ENCODE results near the gene CRNKL1. TPM values are rescaled to one million over a fixed set of nuclear protein-coding genes. Genes with fewer than 3 reads are reported as not detected.
A peak's percentile ranks its signal among the peaks of the same experiment; 100 is the strongest.

The CRNKL1 gene
- total RNA-seq, 1 donor from 2014 or later = 22.4 TPM

DNA sequence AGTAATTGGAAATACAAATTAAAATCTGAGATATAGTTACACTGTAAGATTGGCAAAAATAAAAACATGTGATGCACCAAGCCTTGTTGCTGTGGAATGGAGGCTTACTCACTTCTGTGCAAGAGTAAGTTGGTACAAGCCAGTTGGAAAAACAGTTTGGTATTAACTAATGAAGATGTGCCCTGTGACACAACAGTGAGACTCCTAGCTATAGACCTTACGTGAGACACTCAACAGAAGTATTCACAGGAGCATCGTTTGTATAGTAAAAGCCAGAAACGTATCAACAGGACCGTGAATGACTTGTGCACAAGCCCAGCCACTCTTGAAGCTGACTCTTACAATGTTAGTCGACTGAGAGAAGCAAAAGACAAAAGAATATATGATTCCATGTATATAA is 20.5 kb downstream of the CRNKL1 start:
- no peak for DNase-seq (ENCODE audit: low read depth)
- no peaks in the 10 kb centered on the region for H3K36me3 ChIP-seq (ENCODE audit: control insufficient read depth, insufficient read depth, low read length)
- no peak overlapping the region for H3K4me3 ChIP-seq (ENCODE audit: low read depth, low read length)
- H3K27me3 ChIP-seq (ENCODE audit: control insufficient read depth, insufficient read depth, low read length) = no peaks in the 10 kb centered on the region
- TF ChIP-seq, protein P1, sequence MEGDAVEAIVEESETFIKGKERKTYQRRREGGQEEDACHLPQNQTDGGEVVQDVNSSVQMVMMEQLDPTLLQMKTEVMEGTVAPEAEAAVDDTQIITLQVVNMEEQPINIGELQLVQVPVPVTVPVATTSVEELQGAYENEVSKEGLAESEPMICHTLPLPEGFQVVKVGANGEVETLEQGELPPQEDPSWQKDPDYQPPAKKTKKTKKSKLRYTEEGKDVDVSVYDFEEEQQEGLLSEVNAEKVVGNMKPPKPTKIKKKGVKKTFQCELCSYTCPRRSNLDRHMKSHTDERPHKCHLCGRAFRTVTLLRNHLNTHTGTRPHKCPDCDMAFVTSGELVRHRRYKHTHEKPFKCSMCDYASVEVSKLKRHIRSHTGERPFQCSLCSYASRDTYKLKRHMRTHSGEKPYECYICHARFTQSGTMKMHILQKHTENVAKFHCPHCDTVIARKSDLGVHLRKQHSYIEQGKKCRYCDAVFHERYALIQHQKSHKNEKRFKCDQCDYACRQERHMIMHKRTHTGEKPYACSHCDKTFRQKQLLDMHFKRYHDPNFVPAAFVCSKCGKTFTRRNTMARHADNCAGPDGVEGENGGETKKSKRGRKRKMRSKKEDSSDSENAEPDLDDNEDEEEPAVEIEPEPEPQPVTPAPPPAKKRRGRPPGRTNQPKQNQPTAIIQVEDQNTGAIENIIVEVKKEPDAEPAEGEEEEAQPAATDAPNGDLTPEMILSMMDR (IDR thresholded peaks at IDR 0.05; ENCODE audit: insufficient read depth, low read length, poor library complexity, severe bottlenecking) = no peak

DNA sequence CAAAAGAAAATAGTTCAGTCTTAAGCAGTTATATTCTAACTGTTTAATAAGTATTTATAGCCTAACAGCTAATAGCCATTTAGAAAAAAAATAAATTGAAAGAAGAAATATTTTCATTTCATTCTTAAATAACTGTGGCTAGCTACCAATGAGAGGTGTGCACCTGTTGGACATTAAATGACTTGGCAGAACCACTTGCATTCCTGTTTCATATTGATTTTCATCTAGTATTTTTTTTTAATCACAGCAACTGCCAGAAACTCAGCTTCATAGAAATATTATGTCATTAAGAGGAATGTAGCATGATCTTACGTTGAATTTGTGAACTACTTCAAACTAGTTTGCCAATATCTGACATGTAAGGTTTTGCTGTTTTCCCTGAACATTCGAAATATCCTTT is 25.0 kb downstream of the CRNKL1 start:
- H3K36me3 ChIP-seq (ENCODE audit: control insufficient read depth, insufficient read depth, low read length) = no peaks in the 10 kb centered on the region
- no peak for DNase-seq (ENCODE audit: low read depth)
- H3K4me3 ChIP-seq (ENCODE audit: low read depth, low read length) = no peak overlapping the region
- H3K27me3 ChIP-seq (ENCODE audit: control insufficient read depth, insufficient read depth, low read length) = no peaks in the 10 kb centered on the region
- TF ChIP-seq, protein P1 (IDR thresholded peaks at IDR 0.05; ENCODE audit: insufficient read depth, low read length, poor library complexity, severe bottlenecking) = no peak

DNA sequence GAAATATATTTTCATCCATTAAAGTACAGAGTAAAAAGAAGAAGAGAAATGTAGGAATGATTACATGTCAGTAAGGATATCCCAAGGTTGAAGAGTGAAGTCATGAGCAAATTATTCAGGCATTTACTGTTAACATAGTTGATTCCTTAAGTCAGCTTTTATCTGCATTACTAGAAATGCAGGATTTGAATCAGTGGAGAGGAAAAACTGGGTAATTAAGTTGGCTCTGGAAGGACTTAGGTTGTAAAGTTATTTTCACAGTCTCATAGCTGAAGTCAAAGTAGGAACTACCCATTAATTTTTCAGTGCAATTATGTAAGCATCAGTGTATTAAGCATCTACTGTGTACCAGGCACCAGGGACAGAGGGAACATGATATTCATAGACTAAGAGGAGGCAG is 27.3 kb downstream of the CRNKL1 start:
- Histone ChIP-seq H3K4me3 (ENCODE audit: low read depth, low read length) (no peak overlapping the region), H3K27me3 (ENCODE audit: control insufficient read depth, insufficient read depth, low read length) (no peaks in the 10 kb centered on the region), H3K36me3 (ENCODE audit: control insufficient read depth, insufficient read depth, low read length) (no peaks in the 10 kb centered on the region)
- TF ChIP-seq, protein P1 (IDR thresholded peaks at IDR 0.05; ENCODE audit: insufficient read depth, low read length, poor library complexity, severe bottlenecking) = no peak
- DNase-seq (ENCODE audit: low read depth) = peak; percentile 47

DNA sequence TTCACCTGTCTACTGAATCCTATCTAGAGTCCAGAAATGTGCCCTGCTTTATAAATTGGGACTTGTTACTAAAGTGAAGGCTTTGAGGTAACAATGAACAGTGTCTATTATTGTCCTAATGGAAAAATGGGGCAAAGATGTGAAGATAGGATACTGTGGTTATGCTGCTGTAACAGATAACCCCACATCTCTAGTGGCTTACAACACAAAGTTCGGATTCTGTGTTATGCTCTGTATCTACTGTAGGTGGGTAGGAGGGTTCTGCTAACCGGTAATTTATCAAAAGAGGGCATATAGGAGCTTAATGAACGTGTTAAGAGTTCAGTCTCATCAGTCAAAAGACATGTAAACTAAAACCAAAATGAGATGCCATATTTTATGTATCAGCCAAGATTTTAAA is 28.9 kb downstream of the CRNKL1 start:
- Histone ChIP-seq H3K27me3 (ENCODE audit: control insufficient read depth, insufficient read depth, low read length) (no peaks in the 10 kb centered on the region), H3K4me3 (ENCODE audit: low read depth, low read length) (no peak overlapping the region), H3K36me3 (ENCODE audit: control insufficient read depth, insufficient read depth, low read length) (no peaks in the 10 kb centered on the region)
- no peak for DNase-seq (ENCODE audit: low read depth)
- TF ChIP-seq, protein P1 (IDR thresholded peaks at IDR 0.05; ENCODE audit: insufficient read depth, low read length, poor library complexity, severe bottlenecking) = no peak

DNA sequence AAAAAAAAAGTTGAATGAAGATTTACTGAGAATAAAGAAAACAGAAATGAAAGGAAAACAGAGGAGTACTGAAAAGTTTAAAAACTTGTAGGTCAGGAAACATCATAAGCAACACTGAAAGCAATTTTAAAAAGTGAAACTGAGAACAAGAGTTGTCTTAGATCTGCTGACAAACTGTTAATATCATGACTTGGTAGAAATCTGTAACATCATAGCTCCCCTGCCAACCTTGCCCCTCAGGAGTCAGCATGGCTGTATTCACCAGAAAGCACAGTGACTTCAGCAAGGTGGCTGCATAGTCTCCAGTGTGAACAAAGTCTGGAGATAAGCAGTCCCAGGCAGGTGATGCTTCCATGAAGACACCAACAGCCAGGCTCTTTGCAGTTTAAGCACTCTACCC is 29.8 kb downstream of the CRNKL1 start:
- no peaks in the 10 kb centered on the region for H3K36me3 ChIP-seq (ENCODE audit: control insufficient read depth, insufficient read depth, low read length)
- no peak overlapping the region for H3K4me3 ChIP-seq (ENCODE audit: low read depth, low read length)
- no peaks in the 10 kb centered on the region for H3K27me3 ChIP-seq (ENCODE audit: control insufficient read depth, insufficient read depth, low read length)
- DNase-seq (ENCODE audit: low read depth) = no peak
- TF ChIP-seq, protein P1 (IDR thresholded peaks at IDR 0.05; ENCODE audit: insufficient read depth, low read length, poor library complexity, severe bottlenecking) = no peak

DNA sequence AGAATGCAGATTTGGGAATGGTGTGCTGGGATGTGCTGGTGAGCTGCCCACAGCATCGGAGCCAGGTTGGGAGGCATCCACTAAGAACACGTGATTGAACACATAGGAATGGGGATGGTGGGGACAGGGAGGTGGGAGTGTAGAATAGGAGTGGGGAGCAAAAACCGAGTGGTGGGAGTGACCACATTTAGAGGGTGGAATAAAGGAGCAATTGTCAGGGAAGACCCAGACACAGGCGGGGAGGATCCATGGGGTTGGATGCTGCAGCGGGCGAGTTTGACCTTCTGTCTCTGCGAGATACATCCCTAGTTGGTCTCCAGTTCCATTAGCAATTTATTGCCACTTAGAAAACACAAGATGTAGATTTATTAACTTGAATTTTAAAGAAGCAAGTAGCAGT is 30.4 kb downstream of the CRNKL1 start:
- DNase-seq (ENCODE audit: low read depth) = no peak
- TF ChIP-seq, protein P1 (IDR thresholded peaks at IDR 0.05; ENCODE audit: insufficient read depth, low read length, poor library complexity, severe bottlenecking) = no peak
- no peaks in the 10 kb centered on the region for H3K36me3 ChIP-seq (ENCODE audit: control insufficient read depth, insufficient read depth, low read length)
- H3K27me3 ChIP-seq (ENCODE audit: control insufficient read depth, insufficient read depth, low read length) = no peaks in the 10 kb centered on the region
- no peak overlapping the region for H3K4me3 ChIP-seq (ENCODE audit: low read depth, low read length)
